Measurements from ENCODE around the gene ALG8. TPM values are rescaled to one million over a fixed set of nuclear protein-coding genes. Genes with fewer than 3 reads are reported as not detected.

The ALG8 gene
- total and polyA plus RNA-seq, 2 experiments from 2014 or later, result 94.3 to 130 TPM

DNA sequence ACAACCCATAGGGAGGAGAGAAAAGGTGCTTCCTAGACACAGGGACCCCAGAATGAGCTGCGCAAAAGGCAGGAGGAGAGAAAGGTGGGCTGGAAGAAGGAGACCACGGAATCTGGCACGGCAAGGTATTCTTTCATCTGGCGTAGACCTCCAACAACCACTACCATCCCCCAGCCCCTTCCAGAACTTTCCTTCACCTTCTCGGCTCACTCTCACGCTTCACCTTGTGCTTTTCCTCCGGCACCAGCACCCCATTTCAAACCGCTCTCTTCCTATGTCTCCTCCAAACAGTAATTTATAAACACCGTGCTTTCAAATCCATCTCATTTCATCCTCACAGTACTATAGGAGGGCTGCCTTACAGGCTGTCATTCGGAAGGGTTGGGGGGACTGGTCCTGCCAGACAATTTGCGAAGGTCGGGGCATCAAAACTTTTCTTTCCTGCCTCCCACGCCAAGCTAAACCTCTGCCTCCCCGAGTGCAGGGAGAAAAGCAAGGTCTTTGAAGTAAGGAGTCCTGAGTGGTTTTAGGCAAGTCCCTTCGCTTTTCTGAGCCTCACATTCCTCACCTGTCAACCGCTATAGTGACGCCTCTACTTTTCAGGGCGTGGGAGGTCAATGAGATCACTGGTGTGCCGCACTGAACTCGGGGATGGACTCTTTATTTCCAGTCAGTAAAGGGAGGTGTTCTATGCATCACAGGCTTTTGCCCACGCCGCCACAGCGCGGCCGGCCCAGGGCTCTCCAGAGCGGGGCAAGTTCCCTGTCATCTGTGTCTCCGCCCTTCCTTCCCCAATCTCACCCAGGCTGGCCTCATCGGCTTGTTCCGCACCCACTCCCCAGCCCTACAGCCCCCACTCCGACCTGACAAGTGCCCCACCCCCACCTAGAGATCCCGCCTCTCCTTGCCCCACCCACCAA lies 48.2 kb upstream of the ALG8 start:
- H3K4me3 Mint-ChIP-seq, result peak overlapping the region; percentile 92
- H3K9me2 ChIP-seq (ENCODE audit: insufficient read depth), result no peaks in the 10 kb centered on the region
- no peaks in the 10 kb centered on the region for H3K36me3 ChIP-seq (ENCODE audit: insufficient read depth)
- H3K4me2 ChIP-seq, result peak overlapping the region; percentile 94
- peaks cover 15% of the 10 kb centered on the region; the same call in 1 of the 2 replicates for H3K4me1 ChIP-seq (ENCODE audit: insufficient read depth)
- no peaks in the 10 kb centered on the region for H3K79me2 ChIP-seq (replicated peaks; ENCODE audit: insufficient read depth)
- H4K20me1 ChIP-seq (replicated peaks; ENCODE audit: insufficient read depth), result no peaks in the 10 kb centered on the region; the same call in 1 of the 2 replicates
- H3K27me3 Mint-ChIP-seq (ENCODE audit: insufficient read depth, low read depth, poor library complexity), result peaks cover 18% of the 10 kb centered on the region
- peak overlapping the region; percentile 62; the same call in 1 of the 2 replicates for H3K27ac Mint-ChIP-seq
- no peak overlapping the region for H3K27ac ChIP-seq (ENCODE audit: low read depth)
- H3K27me3 ChIP-seq (ENCODE audit: insufficient read depth), result no peaks in the 10 kb centered on the region
- no peak for ATAC-seq
- H3K9me3 Mint-ChIP-seq, result no peaks in the 10 kb centered on the region
- peak overlapping the region; percentile 89 for H2AFZ ChIP-seq
- peaks cover 21% of the 10 kb centered on the region for H3K4me1 Mint-ChIP-seq
- H3K36me3 Mint-ChIP-seq (ENCODE audit: low read depth), result no peaks in the 10 kb centered on the region
- TF ChIP-seq, protein P1, sequence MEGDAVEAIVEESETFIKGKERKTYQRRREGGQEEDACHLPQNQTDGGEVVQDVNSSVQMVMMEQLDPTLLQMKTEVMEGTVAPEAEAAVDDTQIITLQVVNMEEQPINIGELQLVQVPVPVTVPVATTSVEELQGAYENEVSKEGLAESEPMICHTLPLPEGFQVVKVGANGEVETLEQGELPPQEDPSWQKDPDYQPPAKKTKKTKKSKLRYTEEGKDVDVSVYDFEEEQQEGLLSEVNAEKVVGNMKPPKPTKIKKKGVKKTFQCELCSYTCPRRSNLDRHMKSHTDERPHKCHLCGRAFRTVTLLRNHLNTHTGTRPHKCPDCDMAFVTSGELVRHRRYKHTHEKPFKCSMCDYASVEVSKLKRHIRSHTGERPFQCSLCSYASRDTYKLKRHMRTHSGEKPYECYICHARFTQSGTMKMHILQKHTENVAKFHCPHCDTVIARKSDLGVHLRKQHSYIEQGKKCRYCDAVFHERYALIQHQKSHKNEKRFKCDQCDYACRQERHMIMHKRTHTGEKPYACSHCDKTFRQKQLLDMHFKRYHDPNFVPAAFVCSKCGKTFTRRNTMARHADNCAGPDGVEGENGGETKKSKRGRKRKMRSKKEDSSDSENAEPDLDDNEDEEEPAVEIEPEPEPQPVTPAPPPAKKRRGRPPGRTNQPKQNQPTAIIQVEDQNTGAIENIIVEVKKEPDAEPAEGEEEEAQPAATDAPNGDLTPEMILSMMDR (conservative IDR thresholded peaks at IDR 0.05; ENCODE audit: low read depth in 2 of 2), result no peak
- TF ChIP-seq POLR2AphosphoS5 (IDR thresholded peaks at IDR 0.05; ENCODE audit: low read depth) (no peak), ZNF114 (CRISPR knock-in tag; IDR thresholded peaks at IDR 0.05) (no peak)
- 0 out of 2 replicates have a peak, but pooled peaks cover 8% of the 10 kb centered on the region for H3F3A ChIP-seq (replicated peaks; ENCODE audit: low read depth)
- no peak for DNase-seq (ENCODE audit: low spot score)
- H3K4me3 ChIP-seq, result peak overlapping the region; percentile 98

DNA sequence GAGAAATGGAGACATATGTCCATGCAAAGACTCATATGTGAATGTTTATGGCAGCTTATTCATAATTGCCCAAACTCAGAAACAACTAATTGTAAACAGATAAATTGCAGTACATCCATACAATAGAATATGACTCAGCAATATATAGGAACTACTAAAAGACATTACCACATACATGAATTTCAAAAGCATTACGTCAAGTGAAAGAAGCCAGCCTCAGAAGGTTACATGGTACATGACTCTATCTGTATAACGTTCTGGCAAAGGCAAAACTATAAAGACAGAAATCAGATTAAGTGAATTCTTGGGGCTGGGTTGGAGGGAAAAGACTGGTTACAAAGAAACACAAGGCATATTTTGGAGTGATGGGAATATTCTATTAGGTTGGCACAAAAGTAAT lies 41.8 kb upstream of the ALG8 start:
- DNase-seq (ENCODE audit: low spot score) (no peak), ATAC-seq (no peak)
- H3K4me1 Mint-ChIP-seq, result peaks cover 5% of the 10 kb centered on the region; the same call in 2 of the 3 replicates
- no peaks in the 10 kb centered on the region for H3K4me1 ChIP-seq (ENCODE audit: insufficient read depth)
- H3K36me3 Mint-ChIP-seq (ENCODE audit: low read depth), result no peaks in the 10 kb centered on the region
- no peaks in the 10 kb centered on the region for H3K9me2 ChIP-seq (ENCODE audit: insufficient read depth)
- no peak overlapping the region for H3K27ac Mint-ChIP-seq
- peaks cover under 1% of the 10 kb centered on the region for H3K27me3 Mint-ChIP-seq (ENCODE audit: insufficient read depth, low read depth, poor library complexity)
- H3K9me3 Mint-ChIP-seq, result no peaks in the 10 kb centered on the region; the same call in 2 of the 3 replicates
- H3K27me3 ChIP-seq (ENCODE audit: insufficient read depth), result no peaks in the 10 kb centered on the region
- H3K27ac ChIP-seq (ENCODE audit: low read depth), result no peak overlapping the region
- no peaks in the 10 kb centered on the region for H3K36me3 ChIP-seq (ENCODE audit: insufficient read depth)
- no peaks in the 10 kb centered on the region for H3K79me2 ChIP-seq (replicated peaks; ENCODE audit: insufficient read depth)
- H3F3A ChIP-seq (replicated peaks; ENCODE audit: low read depth), result no peaks in the 10 kb centered on the region
- no peak overlapping the region for H2AFZ ChIP-seq
- no peak overlapping the region for H3K4me2 ChIP-seq
- H3K4me3 ChIP-seq, result no peak overlapping the region
- no peaks in the 10 kb centered on the region for H4K20me1 ChIP-seq (replicated peaks; ENCODE audit: insufficient read depth)
- no peak overlapping the region for H3K4me3 Mint-ChIP-seq
- TF ChIP-seq ZNF114 (CRISPR knock-in tag; IDR thresholded peaks at IDR 0.05) (no peak), ZNF331 (CRISPR knock-in tag; IDR thresholded peaks at IDR 0.05; ENCODE audit: low read depth) (no peak), EZH2 (IDR thresholded peaks at IDR 0.05; ENCODE audit: low read depth, unreplicated experiment) (no peak), STAT1 (IDR thresholded peaks at IDR 0.05; ENCODE audit: unreplicated experiment) (no peak), EZH2phosphoT487 (IDR thresholded peaks at IDR 0.05; ENCODE audit: unreplicated experiment) (no peak)
- TF ChIP-seq, protein P2, sequence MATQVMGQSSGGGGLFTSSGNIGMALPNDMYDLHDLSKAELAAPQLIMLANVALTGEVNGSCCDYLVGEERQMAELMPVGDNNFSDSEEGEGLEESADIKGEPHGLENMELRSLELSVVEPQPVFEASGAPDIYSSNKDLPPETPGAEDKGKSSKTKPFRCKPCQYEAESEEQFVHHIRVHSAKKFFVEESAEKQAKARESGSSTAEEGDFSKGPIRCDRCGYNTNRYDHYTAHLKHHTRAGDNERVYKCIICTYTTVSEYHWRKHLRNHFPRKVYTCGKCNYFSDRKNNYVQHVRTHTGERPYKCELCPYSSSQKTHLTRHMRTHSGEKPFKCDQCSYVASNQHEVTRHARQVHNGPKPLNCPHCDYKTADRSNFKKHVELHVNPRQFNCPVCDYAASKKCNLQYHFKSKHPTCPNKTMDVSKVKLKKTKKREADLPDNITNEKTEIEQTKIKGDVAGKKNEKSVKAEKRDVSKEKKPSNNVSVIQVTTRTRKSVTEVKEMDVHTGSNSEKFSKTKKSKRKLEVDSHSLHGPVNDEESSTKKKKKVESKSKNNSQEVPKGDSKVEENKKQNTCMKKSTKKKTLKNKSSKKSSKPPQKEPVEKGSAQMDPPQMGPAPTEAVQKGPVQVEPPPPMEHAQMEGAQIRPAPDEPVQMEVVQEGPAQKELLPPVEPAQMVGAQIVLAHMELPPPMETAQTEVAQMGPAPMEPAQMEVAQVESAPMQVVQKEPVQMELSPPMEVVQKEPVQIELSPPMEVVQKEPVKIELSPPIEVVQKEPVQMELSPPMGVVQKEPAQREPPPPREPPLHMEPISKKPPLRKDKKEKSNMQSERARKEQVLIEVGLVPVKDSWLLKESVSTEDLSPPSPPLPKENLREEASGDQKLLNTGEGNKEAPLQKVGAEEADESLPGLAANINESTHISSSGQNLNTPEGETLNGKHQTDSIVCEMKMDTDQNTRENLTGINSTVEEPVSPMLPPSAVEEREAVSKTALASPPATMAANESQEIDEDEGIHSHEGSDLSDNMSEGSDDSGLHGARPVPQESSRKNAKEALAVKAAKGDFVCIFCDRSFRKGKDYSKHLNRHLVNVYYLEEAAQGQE (IDR thresholded peaks at IDR 0.05; ENCODE audit: unreplicated experiment), result no peak

Measured in GM23338 (cell line).